ENCODE measurements around the gene PLA2G4B.

- TF ChIP-seq GATA1 (IDR thresholded peaks at IDR 0.05; ENCODE audit: low read depth, low read length) (no peak), POLR2A (IDR thresholded peaks at IDR 0.05; ENCODE audit: low read length) (no peak)
Measured at GRCh38 chr15:41801850-41802455, 36.7 kb upstream of the PLA2G4B start.

All from erythroblast (primary cell).